GM23248 (cell line): Measurements from ENCODE around the gene SPOCD1. TPM values are rescaled to one million over a fixed set of nuclear protein-coding genes. Genes with fewer than 3 reads are reported as not detected.
A peak's percentile ranks its signal among the peaks of the same experiment; 100 is the strongest.

Source experiments
- DNase-seq: peaks from one replicate; pipeline ENCODE4 v3.0.0-alpha.2; 2015
- H2AFZ ChIP-seq: fragments of 200-600 bp; sonication (generic); 2 replicates; pipeline ENCODE4 v1.6.1; 2016; ENCODE audit warnings: antibody characterized with exemption
- H3F3A ChIP-seq: fragments of 200-600 bp; sonication (generic); 2 replicates; pipeline ENCODE4 v1.6.1; 2016; ENCODE audit warnings: mild to moderate bottlenecking, antibody characterized with exemption, mixed run types; ENCODE audit not compliant: insufficient read depth
- H3K27ac ChIP-seq: fragments of 200-600 bp; sonication (generic); 2 replicates; pipeline ENCODE4 v1.5.1; 2016; ENCODE audit warnings: mild to moderate bottlenecking
- H3K27me3 ChIP-seq: fragments of 200-600 bp; sonication (generic); replicated peaks from 2 replicates; pipeline ENCODE4 v1.6.1; 2016; ENCODE audit warnings: mild to moderate bottlenecking; ENCODE audit not compliant: insufficient read depth
- H3K36me3 ChIP-seq: fragments of 200-600 bp; sonication (generic); 2 replicates; pipeline ENCODE4 v1.6.1; 2016; ENCODE audit warnings: low read depth, mild to moderate bottlenecking
- H3K4me1 ChIP-seq: fragments of 200-600 bp; sonication (generic); 2 replicates; pipeline ENCODE4 v1.6.1; 2016; ENCODE audit warnings: mild to moderate bottlenecking; ENCODE audit not compliant: insufficient read depth
- H3K4me2 ChIP-seq: fragments of 200-600 bp; sonication (generic); one replicate; pipeline ENCODE4 v1.6.1; 2016; ENCODE audit warnings: mild to moderate bottlenecking; ENCODE audit not compliant: unreplicated experiment
- H3K4me3 ChIP-seq: fragments of 200-600 bp; sonication (generic); 2 replicates; pipeline ENCODE4 v1.5.1; 2016; ENCODE audit warnings: mild to moderate bottlenecking
- H3K79me2 ChIP-seq: fragments of 200-600 bp; sonication (generic); 2 replicates; pipeline ENCODE4 v1.6.1; 2016; ENCODE audit warnings: mild to moderate bottlenecking; ENCODE audit not compliant: insufficient read depth
- H3K9ac ChIP-seq: fragments of 200-600 bp; sonication (generic); 2 replicates; pipeline ENCODE4 v1.6.1; 2016; ENCODE audit warnings: mild to moderate bottlenecking
- H3K9me2 ChIP-seq: fragments of 200-600 bp; sonication (generic); 2 replicates; pipeline ENCODE4 v1.6.1; 2016; ENCODE audit warnings: mixed run types, mild to moderate bottlenecking, moderate library complexity; ENCODE audit not compliant: insufficient read depth
- H3K9me3 ChIP-seq: fragments of 200-600 bp; sonication (generic); one replicate; pipeline ENCODE4 v1.6.1; 2017; ENCODE audit warnings: low read depth
- H4K20me1 ChIP-seq: fragments of 200-600 bp; sonication (generic); 2 replicates; pipeline ENCODE4 v1.6.0; 2016; ENCODE audit not compliant: insufficient read depth
- EZH2 ChIP-seq: fragments of 200-600 bp; sonication (generic); IDR thresholded peaks from 2 replicates; pipeline ENCODE4 v1.6.1; 2018; ENCODE audit warnings: antibody characterized with exemption, mild to moderate bottlenecking; ENCODE audit not compliant: insufficient read depth, poor library complexity, severe bottlenecking
- EZH2phosphoT487 ChIP-seq: fragments of 200-600 bp; sonication (generic); IDR thresholded peaks from 2 replicates; pipeline ENCODE4 v1.6.1; 2018; ENCODE audit warnings: antibody characterized with exemption, moderate library complexity, mild to moderate bottlenecking, low read depth; ENCODE audit not compliant: insufficient read depth
- WGBS, 2 experiments: methylation state at CpG; one replicate each; pipeline ENCODE4 v1.1.6; 2015 to 2017; ENCODE audit warnings: low lambda C conversion rate in 2 of 2, low coverage in 1 of 2; ENCODE audit errors: missing lambda C conversion rate in 2 of 2; 5-methylcytosine and 5-hydroxymethylcytosine counted together
- in situ Hi-C: fragments of 300-500 bp; cut with MboI; formaldehyde crosslinking; loops from 2 replicates; pipeline ENCODE4 v1.15.0; 2020
- polyA plus RNA-seq: library from polyadenylated mRNA; unstranded; fragments of >200 nt; fragmentation: Nextera tagmentation; extraction: Ambion mirVana; gene quantifications from 2 replicates; pipeline ENCODE4 v1.2.1, GENCODE V29; 2016
- total RNA-seq: library from RNA; depleted of rRNA; stranded (reverse); fragments of >200 nt; shearing (Covaris generic); gene quantifications from 2 replicates; pipeline ENCODE4 v1.2.3, GENCODE V29; 2014

Gene SPOCD1
- total and polyA plus RNA-seq, 2 experiments from 2014 or later, result 27.9 to 43.0 TPM

DNA sequence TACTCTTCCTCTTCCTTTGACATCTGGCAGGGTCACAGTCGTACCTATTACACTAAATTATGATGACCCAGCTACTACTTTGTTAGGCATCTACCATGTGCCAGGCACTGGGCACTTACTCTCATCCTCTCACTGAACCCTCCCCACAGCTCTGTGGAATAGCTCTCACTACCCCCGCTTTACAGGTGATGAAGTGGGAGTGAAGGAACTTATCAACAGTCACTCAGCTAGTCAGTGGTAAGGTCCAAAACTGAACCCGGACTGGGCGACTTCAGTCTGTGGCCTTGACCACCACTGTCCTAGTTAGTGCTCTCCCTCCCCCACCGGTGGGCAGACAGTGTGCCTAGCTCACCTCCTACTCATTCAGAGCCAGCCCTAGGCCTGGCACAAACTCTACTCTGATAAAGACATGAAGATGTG lies 64.0 kb downstream of the SPOCD1 start:
- Histone ChIP-seq H3K36me3 (no peaks in the 10 kb centered on the region), H3K79me2 (no peaks in the 10 kb centered on the region), H3K9me2 (no peaks in the 10 kb centered on the region), H3K4me2 (no peak overlapping the region), H4K20me1 (no peaks in the 10 kb centered on the region), H3K27me3 (no peaks in the 10 kb centered on the region), H3K9ac (no peak overlapping the region), H2AFZ (no peak overlapping the region), H3K9me3 (no peaks in the 10 kb centered on the region), H3F3A (peaks cover 4% of the 10 kb centered on the region; the same call in 1 of the 2 replicates), H3K27ac (no peak overlapping the region), H3K4me1 (peaks cover 18% of the 10 kb centered on the region), H3K4me3 (no peak overlapping the region)
- no peak for DNase-seq
- TF ChIP-seq EZH2phosphoT487, result no peak
- in situ Hi-C loops, result no loop called here
- WGBS, 2 experiments, result 82 to 85% methylated on average over 5 of the region's 5 CpGs

DNA sequence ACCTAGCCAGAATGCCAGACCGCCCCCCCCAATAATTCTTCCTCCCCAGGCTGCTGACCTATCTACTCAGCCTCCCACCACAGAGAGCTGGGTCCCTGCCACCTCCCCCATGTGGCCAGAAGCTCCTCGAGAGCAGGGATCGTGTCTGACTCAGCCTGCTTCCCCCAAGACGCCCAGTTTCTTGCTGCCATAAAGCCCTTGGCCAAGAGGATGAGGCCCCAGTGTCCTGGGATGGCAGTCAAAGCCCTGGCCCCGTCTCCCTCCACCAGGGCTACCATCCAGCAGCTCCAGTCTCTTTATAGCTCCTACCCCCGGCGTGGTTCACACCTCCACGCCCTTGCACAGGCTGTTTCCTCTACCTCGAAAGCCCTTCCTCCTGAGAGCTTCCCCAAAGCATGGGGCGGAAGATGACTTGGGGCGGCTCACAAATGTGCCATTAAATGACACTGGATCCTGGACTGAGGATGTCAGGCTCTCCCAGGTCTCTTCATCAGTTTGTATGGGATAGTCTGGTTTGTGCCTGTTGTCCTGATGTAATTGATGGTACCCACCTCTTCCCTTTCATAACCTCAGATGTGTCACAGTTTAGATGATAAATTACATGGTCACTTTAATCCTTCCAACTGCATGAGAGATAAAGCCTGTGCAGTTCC lies 64.8 kb downstream of the SPOCD1 start:
- no peak overlapping the region for H3K27ac ChIP-seq
- peaks cover 18% of the 10 kb centered on the region for H3K4me1 ChIP-seq
- H3K36me3 ChIP-seq, result no peaks in the 10 kb centered on the region
- no peaks in the 10 kb centered on the region for H3K9me3 ChIP-seq
- H3K9ac ChIP-seq, result no peak overlapping the region
- H4K20me1 ChIP-seq, result no peaks in the 10 kb centered on the region
- H2AFZ ChIP-seq, result no peak overlapping the region
- no peak overlapping the region for H3K4me2 ChIP-seq
- WGBS, 2 experiments, result 49% methylated on average over 11 of the region's 11 CpGs
- DNase-seq, result peak; percentile 85
- in situ Hi-C loops, result no loop called here
- H3K9me2 ChIP-seq, result no peaks in the 10 kb centered on the region
- H3K4me3 ChIP-seq, result no peak overlapping the region
- H3K27me3 ChIP-seq, result no peaks in the 10 kb centered on the region
- no peaks in the 10 kb centered on the region for H3K79me2 ChIP-seq
- peaks cover 4% of the 10 kb centered on the region; the same call in 1 of the 2 replicates for H3F3A ChIP-seq
- TF ChIP-seq EZH2phosphoT487, result no peak
- TF ChIP-seq EZH2, result no peak

GRCh38 chr1:31749785-31750735 lies 65.8 kb downstream of the SPOCD1 start:
- H3K4me2 ChIP-seq, result no peak overlapping the region
- no peaks in the 10 kb centered on the region for H3K27me3 ChIP-seq
- H3K9ac ChIP-seq, result no peak overlapping the region
- TF ChIP-seq EZH2phosphoT487 (no peak), EZH2 (no peak)
- no peak overlapping the region for H2AFZ ChIP-seq
- peaks cover 18% of the 10 kb centered on the region for H3K4me1 ChIP-seq
- in situ Hi-C loops, result no loop called here
- H3K27ac ChIP-seq, result no peak overlapping the region
- H3K79me2 ChIP-seq, result no peaks in the 10 kb centered on the region
- H3K4me3 ChIP-seq, result no peak overlapping the region
- H3K36me3 ChIP-seq, result no peaks in the 10 kb centered on the region
- H3K9me2 ChIP-seq, result no peaks in the 10 kb centered on the region
- H3K9me3 ChIP-seq, result no peaks in the 10 kb centered on the region
- no peak for DNase-seq
- H4K20me1 ChIP-seq, result no peaks in the 10 kb centered on the region
- H3F3A ChIP-seq, result peaks cover 4% of the 10 kb centered on the region; the same call in 1 of the 2 replicates
- whole genome bisulfite sequencing, 2 experiments, result 85 to 87% methylated on average over 7 of the region's 7 CpGs

DNA sequence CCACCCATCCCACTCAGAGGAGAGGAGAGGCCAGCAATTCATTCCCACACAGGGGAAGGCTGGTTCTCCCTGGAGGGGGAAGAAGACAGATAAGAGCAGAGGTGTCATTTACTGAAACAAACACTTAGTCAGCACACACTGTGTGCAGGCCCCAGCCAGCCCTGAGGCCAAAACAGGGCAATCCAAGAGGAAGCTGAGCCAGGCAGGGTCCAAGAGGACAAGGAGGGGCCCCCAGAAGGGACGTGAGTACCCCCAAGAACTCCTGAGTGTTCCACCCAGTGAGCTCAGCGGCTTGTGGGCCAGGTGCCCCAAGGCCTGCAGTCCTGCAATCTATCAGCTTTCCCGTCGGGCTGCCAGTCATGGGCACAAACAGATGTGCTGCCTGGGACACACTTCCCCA lies 67.5 kb downstream of the SPOCD1 start:
- Histone ChIP-seq H3K9me2 (no peaks in the 10 kb centered on the region), H4K20me1 (no peaks in the 10 kb centered on the region), H3K79me2 (no peaks in the 10 kb centered on the region), H3K9me3 (no peaks in the 10 kb centered on the region), H3K9ac (no peak overlapping the region), H2AFZ (no peak overlapping the region), H3K4me3 (no peak overlapping the region), H3K4me2 (no peak overlapping the region), H3K4me1 (peaks cover 18% of the 10 kb centered on the region), H3F3A (peaks cover 4% of the 10 kb centered on the region; the same call in 1 of the 2 replicates), H3K36me3 (no peaks in the 10 kb centered on the region), H3K27ac (no peak overlapping the region), H3K27me3 (no peaks in the 10 kb centered on the region)
- in situ Hi-C loops, result no loop called here
- WGBS, 2 experiments, result 77 to 78% methylated on average over 4 of the region's 4 CpGs
- TF ChIP-seq EZH2phosphoT487, result no peak
- TF ChIP-seq EZH2, result no peak
- DNase-seq, result peak; percentile 36
